OCI-LY1 (cell line): ENCODE data around the gene ANKRD33B.
"Not testable (repeated sequence)": the region's sequence is repeated elsewhere in the genome, so short reads cannot be mapped to it uniquely, and the experiment has no call there.

Experiments
- H2AFZ ChIP-seq: fragments of 200-600 bp; sonication (generic), shearing (Covaris generic); 2 replicates; pipeline ENCODE4 v1.6.0; 2014; ENCODE audit warnings: antibody characterized with exemption, mild to moderate bottlenecking, low read length
- H3F3A ChIP-seq: fragments of 200-600 bp; sonication (generic), shearing (Covaris generic); 2 replicates; pipeline ENCODE4 v1.6.0; 2014; ENCODE audit warnings: mild to moderate bottlenecking, antibody characterized with exemption, low read length, moderate library complexity; ENCODE audit not compliant: insufficient read depth
- H3K27ac ChIP-seq: fragments of 200-600 bp; sonication (generic); 2 replicates; pipeline ENCODE4 v1.5.1; 2014; ENCODE audit warnings: low read length, mixed run types, mild to moderate bottlenecking, low read depth; ENCODE audit not compliant: poor library complexity, severe bottlenecking
- H3K27me3 ChIP-seq: fragments of 200-600 bp; sonication (generic); 2 replicates; pipeline ENCODE4 v1.6.0; 2014; ENCODE audit warnings: antibody characterized with exemption, mild to moderate bottlenecking, low read length, moderate library complexity; ENCODE audit not compliant: insufficient read depth
- H3K36me3 ChIP-seq: fragments of 200-600 bp; sonication (generic); 2 replicates; pipeline ENCODE4 v1.6.1; 2014; ENCODE audit warnings: mild to moderate bottlenecking, antibody characterized with exemption, low read length, moderate library complexity, mixed read lengths; ENCODE audit not compliant: insufficient read depth
- H3K4me1 ChIP-seq: fragments of 200-600 bp; sonication (generic); 2 replicates; pipeline ENCODE4 v1.5.1; 2014; ENCODE audit warnings: mild to moderate bottlenecking, low read length, moderate library complexity; ENCODE audit not compliant: insufficient read depth, severe bottlenecking
- H3K4me2 ChIP-seq: fragments of 200-600 bp; sonication (generic), shearing (Covaris generic); 2 replicates; pipeline ENCODE4 v1.6.1; 2014; ENCODE audit warnings: low read length
- H3K4me3 ChIP-seq: fragments of 200-600 bp; sonication (generic); 2 replicates; pipeline ENCODE4 v1.5.1; 2014; ENCODE audit warnings: low read length, low read depth, mild to moderate bottlenecking, mixed read lengths; ENCODE audit not compliant: poor library complexity, severe bottlenecking
- H3K79me2 ChIP-seq: fragments of 200-600 bp; shearing (Covaris generic); 2 replicates; pipeline ENCODE4 v1.6.1; 2016; ENCODE audit warnings: mixed run types, low read length, mixed read lengths; ENCODE audit not compliant: insufficient read depth
- H3K9ac ChIP-seq: fragments of 200-600 bp; sonication (generic), shearing (Covaris generic); 2 replicates; pipeline ENCODE4 v1.6.1; 2014; ENCODE audit warnings: mild to moderate bottlenecking, low read length, mixed read lengths
- H3K9me2 ChIP-seq: fragments of 200-600 bp; sonication (generic), shearing (Covaris generic); 2 replicates; pipeline ENCODE4 v1.6.1; 2014; ENCODE audit warnings: low read depth, mild to moderate bottlenecking, low read length, mixed read lengths
- H3K9me3 ChIP-seq: fragments of 200-600 bp; shearing (Covaris generic); 2 replicates; pipeline ENCODE4 v1.6.1; 2014; ENCODE audit warnings: low read length, mixed read lengths
- H4K20me1 ChIP-seq: fragments of 200-600 bp; sonication (generic), shearing (Covaris generic); 2 replicates; pipeline ENCODE4 v1.6.0; 2016; ENCODE audit warnings: mild to moderate bottlenecking, low read length; ENCODE audit not compliant: insufficient read depth
- EZH2 ChIP-seq: fragments of 200-600 bp; sonication (generic), shearing (Covaris generic); IDR thresholded peaks from 2 replicates; pipeline ENCODE4 v1.8.0; 2017; ENCODE audit warnings: borderline replicate concordance, mixed run types, mild to moderate bottlenecking, antibody characterized with exemption, low read length, moderate library complexity, mixed read lengths
- TF ChIP-seq, protein P1 (sequence below): fragments of 200-600 bp; sonication (generic), shearing (Covaris generic); IDR thresholded peaks from 2 replicates; pipeline ENCODE4 v1.5.1; 2017; ENCODE audit warnings: mild to moderate bottlenecking, antibody characterized with exemption, low read length, moderate library complexity, mixed read lengths

Gene ANKRD33B

DNA sequence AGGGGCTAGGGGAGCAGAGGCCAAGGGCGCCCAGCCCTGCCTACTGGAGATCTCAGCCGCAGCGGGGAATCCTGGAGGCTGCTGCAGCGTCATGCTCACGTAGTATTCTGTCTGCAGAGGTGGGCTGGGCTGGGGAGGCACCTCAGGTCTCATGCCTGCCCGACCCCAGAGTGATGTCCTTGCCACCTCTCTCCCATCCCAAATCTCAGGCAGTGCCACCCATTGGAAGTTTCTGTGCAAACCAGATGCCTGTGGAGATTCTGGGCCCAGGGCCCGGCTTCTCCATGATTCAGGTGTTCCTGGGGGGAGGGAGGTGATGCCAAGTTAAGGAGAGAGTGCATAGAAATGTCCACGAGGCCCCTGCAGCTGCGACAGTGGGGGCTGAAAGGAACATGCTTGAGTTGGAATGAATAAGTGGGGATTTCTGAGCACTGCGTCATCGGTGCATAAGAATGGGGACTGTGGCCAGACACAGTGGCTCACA, 72.0 kb downstream of the ANKRD33B start:
- Histone ChIP-seq H3K4me3 (no peak overlapping the region), H4K20me1 (no peaks in the 10 kb centered on the region), H3K36me3 (no peaks in the 10 kb centered on the region), H3K9ac (no peak overlapping the region), H2AFZ (no peak overlapping the region), H3F3A (no peaks in the 10 kb centered on the region), H3K4me2 (no peak overlapping the region), H3K27ac (no peak overlapping the region), H3K9me2 (no peaks in the 10 kb centered on the region), H3K9me3 (no peaks in the 10 kb centered on the region), H3K4me1 (peaks cover 12% of the 10 kb centered on the region), H3K79me2 (no peaks in the 10 kb centered on the region), H3K27me3 (no peaks in the 10 kb centered on the region; the same call in 1 of the 2 replicates)
- TF ChIP-seq, protein P1, sequence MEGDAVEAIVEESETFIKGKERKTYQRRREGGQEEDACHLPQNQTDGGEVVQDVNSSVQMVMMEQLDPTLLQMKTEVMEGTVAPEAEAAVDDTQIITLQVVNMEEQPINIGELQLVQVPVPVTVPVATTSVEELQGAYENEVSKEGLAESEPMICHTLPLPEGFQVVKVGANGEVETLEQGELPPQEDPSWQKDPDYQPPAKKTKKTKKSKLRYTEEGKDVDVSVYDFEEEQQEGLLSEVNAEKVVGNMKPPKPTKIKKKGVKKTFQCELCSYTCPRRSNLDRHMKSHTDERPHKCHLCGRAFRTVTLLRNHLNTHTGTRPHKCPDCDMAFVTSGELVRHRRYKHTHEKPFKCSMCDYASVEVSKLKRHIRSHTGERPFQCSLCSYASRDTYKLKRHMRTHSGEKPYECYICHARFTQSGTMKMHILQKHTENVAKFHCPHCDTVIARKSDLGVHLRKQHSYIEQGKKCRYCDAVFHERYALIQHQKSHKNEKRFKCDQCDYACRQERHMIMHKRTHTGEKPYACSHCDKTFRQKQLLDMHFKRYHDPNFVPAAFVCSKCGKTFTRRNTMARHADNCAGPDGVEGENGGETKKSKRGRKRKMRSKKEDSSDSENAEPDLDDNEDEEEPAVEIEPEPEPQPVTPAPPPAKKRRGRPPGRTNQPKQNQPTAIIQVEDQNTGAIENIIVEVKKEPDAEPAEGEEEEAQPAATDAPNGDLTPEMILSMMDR = no peak
- no peak for TF ChIP-seq EZH2

GRCh38 chr5:10636363-10637142, 72.7 kb downstream of the ANKRD33B start:
- no peak overlapping the region for H3K9ac ChIP-seq
- no peak overlapping the region for H2AFZ ChIP-seq
- no peak overlapping the region for H3K4me3 ChIP-seq
- H4K20me1 ChIP-seq = no peaks in the 10 kb centered on the region
- H3K9me3 ChIP-seq = no peaks in the 10 kb centered on the region
- H3K9me2 ChIP-seq = no peaks in the 10 kb centered on the region
- H3K27me3 ChIP-seq = no peaks in the 10 kb centered on the region; the same call in 1 of the 2 replicates
- no peak overlapping the region for H3K27ac ChIP-seq
- no peaks in the 10 kb centered on the region for H3K36me3 ChIP-seq
- no peaks in the 10 kb centered on the region for H3F3A ChIP-seq
- H3K4me1 ChIP-seq = peaks cover 12% of the 10 kb centered on the region
- H3K79me2 ChIP-seq = no peaks in the 10 kb centered on the region
- TF ChIP-seq EZH2 = no peak
- TF ChIP-seq, protein P1 = no peak
- H3K4me2 ChIP-seq = no peak overlapping the region

- no peak for TF ChIP-seq EZH2
- TF ChIP-seq, protein P1 = no peak
- Histone ChIP-seq H3K79me2 (no peaks in the 10 kb centered on the region), H3K4me1 (peaks cover 7% of the 10 kb centered on the region), H3K4me3 (no peak overlapping the region), H3K27ac (no peak overlapping the region), H3K9me3 (no peaks in the 10 kb centered on the region), H3K27me3 (no peaks in the 10 kb centered on the region; the same call in 1 of the 2 replicates), H3K4me2 (no peak overlapping the region), H3F3A (no peaks in the 10 kb centered on the region), H3K36me3 (no peaks in the 10 kb centered on the region), H2AFZ (no peak overlapping the region), H4K20me1 (no peaks in the 10 kb centered on the region), H3K9me2 (no peaks in the 10 kb centered on the region), H3K9ac (no peak overlapping the region)
Measured at GRCh38 chr5:10637944-10638343, 74.1 kb downstream of the ANKRD33B start.

DNA sequence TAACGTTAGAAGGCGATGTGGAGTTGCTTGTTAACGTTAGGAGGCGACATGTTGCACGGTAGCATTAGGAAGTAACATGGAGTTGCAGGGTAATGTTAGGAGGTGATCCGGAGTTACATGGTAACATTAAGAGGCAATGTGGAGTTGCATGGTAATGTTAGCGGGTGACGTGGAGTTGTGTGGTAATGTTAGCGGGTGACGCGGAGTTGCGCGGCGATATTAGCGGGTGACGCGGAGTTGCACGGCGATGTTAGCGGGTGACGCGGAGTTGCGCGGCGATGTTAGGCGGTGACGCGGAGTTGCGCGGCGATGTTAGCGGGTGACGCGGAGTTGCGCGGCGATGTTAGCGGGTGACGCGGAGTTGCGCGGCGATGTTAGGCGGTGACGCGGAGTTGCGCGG, 74.9 kb downstream of the ANKRD33B start:
- H3K9me2 ChIP-seq, H3K4me2 ChIP-seq, H4K20me1 ChIP-seq, H3K36me3 ChIP-seq, H3K79me2 ChIP-seq, H3F3A ChIP-seq, H3K27me3 ChIP-seq, H3K27ac ChIP-seq, H2AFZ ChIP-seq, H3K4me1 ChIP-seq, H3K4me3 ChIP-seq, H3K9me3 ChIP-seq, H3K9ac ChIP-seq: not testable (repeated sequence)
